Jurkat, Clone E6-1 (cell line): ENCODE results near the gene RBM33.

Experiments
- DNase-seq: peaks from one replicate; pipeline ENCODE4 v3.0.0-alpha.2; 2011; ENCODE audit warnings: low read depth, low spot score
- H3K4me3 ChIP-seq: 2 replicates; pipeline ENCODE4 v1.5.1; 2011; ENCODE audit warnings: mild to moderate bottlenecking, low read length, control low read depth, moderate library complexity

The RBM33 gene

DNA sequence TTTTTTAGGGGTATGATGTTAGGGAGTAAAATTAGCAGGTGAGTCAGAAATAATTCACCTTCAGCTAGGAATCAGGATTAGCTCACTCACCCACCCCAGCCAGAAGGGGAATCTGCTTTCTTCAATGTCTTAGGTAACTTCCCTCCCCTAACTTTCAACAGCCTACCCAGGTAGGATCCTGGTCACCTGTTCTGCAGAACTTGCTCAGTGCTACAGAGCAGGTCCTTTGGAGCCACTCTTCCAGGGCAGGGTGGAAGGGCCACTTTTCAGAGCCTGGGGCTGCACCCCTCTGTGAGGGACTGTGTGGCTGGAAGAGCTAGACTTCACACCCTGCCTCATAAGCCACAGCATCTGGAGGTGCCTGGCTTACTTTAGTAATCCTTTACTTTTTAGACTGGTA is 109.7 kb downstream of the RBM33 start:
- no peak for DNase-seq

DNA sequence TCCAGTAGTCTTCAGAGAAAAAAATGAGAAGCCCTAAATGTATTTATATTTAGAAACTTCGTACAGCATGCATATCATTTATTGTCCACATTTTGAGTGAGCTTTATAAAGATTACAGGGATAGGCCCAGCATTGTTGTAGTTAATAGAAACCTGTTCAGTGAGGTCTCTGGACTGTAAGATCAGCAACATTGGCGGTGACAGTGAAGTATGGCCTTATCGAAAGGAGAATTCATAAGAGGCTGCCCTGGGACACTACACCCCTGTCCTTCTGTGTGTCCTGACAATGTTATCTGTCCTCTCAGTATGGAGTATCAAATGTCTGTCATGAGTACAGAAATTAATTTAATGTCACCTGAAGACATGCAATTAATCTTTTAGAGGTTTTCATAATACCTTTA is 110.6 kb downstream of the RBM33 start:
- DNase-seq, result no peak
- H3K4me3 ChIP-seq, result no peak overlapping the region

More for the DNA sequence above, 109.7 kb downstream of the RBM33 start:
- H3K4me3 ChIP-seq, result no peak overlapping the region

DNA sequence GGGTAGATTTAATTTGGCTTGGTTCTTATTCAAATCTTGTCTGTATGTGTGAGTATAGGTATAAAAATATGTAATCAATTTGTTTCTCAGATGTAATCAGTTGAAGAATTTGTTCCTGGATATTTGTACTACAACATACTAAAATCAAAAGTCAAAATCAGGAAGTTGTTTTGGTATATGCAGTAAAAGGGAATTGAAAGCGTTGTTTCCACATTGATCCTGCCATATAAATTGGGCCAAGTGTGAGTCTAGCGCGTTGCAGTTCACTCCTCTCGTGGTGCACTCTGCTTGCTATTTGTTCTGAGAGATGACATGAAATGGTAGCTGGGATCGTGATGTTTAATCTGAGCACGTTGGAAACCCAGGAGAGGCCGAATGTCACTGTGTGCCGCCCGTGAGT is 111.9 kb downstream of the RBM33 start:
- no peak for DNase-seq
- H3K4me3 ChIP-seq, result no peak overlapping the region

DNA sequence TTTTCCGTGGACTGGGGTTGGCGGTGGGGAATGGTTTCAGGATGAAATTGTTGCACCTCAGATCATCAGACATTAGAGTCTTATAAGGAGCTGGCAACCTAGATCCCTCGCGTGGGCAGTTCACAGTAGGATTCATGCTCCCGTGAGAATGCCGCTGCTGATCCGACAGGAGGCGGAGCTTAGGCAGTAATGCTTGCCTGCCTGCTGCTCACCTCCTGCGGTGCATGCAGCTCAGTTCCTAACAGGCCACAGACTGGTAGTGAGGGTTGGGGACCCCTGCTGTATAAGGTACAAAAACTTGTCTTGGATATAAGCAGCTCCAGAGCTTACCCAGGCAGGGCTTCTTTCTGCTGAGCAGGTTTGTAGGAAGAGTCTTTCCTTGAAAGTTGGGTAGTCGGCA is 113.9 kb downstream of the RBM33 start:
- H3K4me3 ChIP-seq, result no peak overlapping the region
- DNase-seq, result no peak

DNA sequence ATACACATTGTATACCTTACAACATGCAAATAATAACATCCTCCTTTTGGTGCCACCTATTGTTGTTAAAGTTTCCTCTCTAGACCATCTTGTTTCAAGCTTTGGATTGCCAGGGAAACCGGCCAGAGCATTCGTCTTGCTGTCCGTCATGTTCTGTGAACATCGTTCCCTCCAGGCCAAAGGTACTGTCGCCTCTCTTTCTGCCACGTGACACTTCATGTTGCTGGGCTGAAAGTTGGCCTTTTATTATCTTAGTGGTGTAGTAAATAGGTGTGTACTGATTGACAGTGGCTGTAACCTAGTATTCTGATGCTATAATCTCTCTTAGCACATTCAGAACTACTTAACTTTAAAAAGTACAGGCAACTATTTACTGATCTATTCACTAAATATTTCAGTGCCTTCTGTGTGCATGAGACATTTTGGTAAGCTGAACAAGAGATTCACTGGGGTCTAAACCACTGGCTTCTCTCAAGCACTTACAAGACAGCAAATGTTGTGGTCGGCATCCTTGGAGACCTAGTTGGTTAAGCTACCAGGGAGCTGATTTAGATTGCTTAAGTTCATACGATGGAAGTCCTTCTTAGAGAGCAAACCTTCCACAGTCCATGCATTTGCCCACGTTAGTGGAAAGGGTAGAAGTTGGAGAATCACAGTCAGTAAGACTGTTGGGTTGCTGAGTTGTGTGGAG is 115.4 kb downstream of the RBM33 start:
- no peak for DNase-seq
- H3K4me3 ChIP-seq, result no peak overlapping the region

DNA sequence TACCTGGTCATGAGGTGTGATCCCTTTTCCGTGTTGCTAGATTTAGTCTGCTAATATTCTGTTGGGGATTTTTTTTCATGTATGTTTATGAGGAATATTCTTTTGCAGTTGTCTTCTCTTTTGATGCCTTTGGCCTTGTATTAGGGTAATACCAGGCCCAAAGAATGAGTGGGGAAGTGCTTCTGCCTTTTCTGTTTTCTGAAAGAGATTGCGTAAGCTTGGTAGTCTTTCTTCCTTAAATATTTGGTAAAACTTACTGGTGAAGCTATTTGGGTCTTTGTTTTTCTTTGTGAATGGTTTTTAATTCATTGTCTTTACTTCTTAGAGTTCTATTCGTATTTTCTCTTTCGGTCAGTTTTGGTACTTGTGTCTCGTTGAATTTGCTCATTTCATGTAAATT is 116.7 kb downstream of the RBM33 start:
- no peak overlapping the region for H3K4me3 ChIP-seq
- DNase-seq, result no peak

DNA sequence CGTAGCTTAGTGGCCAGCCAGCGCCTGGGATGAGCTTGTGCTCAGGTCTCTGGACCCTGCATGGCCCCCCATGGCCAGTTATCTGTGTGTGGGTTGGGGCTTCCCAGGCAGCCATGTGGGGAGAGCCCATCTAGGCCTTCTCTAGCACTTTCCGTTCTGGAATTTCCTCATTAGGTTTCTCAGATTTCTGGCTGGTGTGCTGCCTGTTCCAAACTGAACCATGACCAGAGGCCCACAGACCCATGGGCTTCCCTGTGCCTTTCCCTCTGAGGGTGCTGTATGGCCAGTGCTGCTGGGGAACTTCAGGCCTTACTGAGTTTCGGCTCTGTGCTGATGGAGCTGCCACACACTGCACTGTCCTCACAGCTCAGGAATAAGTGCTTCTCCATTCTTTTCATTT is 117.6 kb downstream of the RBM33 start:
- no peak for DNase-seq
- H3K4me3 ChIP-seq, result no peak overlapping the region

DNA sequence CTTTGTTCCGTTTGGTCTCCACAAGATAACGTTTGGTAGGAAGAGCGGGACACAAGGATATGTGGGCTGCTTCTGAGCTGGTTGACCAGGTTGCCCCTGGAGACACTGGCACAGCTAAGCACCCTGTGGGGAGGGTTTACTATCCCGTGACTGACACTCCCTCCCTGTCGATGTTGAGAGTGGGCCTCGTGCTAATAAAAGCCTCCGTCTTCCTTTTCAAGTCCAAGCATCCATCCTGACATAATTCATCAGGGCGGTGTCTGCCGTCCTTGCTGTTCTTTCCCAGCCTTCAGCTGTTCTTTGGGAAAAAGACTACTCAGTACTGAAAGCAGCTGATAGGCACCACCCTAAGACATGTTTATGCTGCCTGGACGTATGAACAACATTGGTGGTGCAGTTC is 118.2 kb downstream of the RBM33 start:
- no peak for DNase-seq
- no peak overlapping the region for H3K4me3 ChIP-seq

DNA sequence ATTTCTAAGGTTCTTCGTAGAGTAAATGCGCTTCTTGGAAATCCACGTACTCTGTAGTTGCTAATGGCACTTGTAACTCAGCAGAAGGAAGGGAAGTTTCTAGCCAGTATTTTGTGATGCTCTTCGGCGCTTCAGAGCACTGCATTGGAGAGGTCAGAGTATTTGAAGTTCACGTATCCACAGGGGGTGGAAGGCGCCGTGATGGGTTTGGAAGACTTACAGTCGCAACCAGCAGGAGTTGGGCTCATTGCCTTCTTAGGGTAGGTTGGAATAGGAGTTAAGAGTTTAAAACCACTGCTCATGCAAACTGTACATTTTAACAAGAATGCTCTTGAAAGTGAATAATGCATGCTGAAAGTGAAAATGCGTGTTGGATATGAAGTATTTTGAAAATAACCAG is 118.7 kb downstream of the RBM33 start:
- peak overlapping the region; percentile 39 for H3K4me3 ChIP-seq
- DNase-seq, result no peak

DNA sequence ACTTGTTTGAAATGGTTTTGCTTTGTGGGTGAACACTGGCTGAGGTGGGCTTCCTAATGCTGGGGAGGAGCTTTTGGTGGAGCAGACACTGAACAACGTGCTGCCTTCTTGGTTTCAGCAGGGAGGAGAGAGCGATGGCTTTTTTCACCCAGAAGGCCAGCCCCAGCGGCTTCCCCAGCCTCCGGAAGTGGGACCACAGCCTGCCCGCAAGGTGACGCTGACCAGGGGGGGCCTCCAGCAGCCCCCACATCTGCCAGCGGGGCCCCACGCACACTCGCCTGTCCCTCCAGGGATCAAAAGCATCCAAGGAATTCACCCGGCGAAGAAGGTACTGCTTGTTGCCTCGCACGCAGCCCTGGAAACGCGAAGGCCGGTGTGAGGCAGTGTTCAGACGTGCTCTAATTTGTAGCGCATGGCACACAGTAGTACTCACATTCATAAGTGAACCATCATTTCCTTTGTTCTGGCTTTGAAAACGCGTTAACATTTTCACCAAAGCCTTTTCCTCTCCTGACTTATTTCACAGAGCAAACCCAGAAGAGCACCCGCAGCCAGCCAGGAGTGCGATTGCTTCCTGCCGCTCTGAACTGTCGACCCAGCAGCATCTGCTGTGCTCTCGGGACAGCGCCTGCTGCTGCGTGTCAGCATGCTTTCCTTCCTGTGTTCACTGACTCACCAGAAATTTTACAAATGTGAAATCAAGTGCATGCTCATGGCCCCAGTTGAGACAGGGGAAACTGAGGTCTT is 119.4 kb downstream of the RBM33 start:
- peak; percentile 84 for DNase-seq
- peak overlapping the region; percentile 39 for H3K4me3 ChIP-seq

DNA sequence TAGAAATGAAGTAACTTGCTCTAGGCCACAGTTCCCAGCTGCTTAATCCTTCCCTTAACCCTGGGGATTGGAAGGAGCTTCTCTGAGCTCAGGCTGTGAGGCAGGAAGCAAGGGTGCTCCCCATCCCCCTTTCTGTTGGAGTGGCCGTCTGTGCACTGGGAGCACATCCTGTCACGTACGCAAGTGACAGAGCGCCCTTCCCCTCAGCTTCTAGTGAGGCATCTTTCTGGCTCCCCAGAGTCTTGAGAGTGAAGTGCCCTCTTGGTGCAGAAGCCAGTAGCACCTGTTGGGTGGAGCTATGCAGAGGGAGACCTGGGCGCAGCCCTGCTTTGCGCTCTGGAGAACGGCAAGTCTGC is 120.0 kb downstream of the RBM33 start:
- peak overlapping the region; percentile 39 for H3K4me3 ChIP-seq
- DNase-seq, result peak; percentile 96

DNA sequence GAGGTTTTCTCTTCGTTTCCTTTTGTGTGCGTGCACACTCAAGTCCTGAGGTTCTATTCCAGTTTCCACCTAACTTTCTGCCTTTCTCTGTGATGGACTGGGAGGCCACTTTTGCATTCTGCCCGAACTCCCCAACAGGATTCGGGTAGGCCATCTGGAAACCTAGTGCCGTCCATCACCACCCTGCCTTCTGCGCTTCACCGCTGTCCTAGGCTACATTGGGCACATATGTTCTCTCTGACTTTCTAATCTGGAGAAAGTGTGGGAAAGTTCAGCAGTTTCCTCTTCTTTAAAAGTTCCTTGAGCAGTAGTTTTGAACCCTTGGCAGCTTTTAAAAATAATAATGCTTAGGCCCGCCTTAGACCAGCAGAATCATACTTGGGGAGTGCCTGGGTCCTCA is 121.0 kb downstream of the RBM33 start:
- DNase-seq, result no peak
- H3K4me3 ChIP-seq, result no peak overlapping the region

DNA sequence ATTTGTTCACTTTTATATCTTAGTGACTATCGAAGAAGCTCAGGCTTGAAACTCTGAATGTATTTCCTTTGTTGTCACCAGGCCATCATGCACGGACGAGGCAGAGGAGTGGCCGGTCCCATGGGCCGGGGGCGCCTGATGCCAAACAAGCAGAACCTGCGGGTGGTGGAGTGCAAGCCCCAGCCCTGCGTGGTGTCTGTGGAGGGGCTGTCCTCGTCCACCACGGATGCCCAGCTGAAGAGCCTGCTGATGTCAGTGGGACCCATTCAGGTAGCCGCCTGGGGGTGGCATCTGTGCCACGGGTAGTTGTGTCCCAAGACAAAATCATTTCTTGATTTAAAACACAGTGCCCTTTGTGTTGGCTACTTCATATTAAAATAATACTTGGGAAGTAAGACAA is 121.9 kb downstream of the RBM33 start:
- H3K4me3 ChIP-seq, result no peak overlapping the region
- DNase-seq, result no peak

DNA sequence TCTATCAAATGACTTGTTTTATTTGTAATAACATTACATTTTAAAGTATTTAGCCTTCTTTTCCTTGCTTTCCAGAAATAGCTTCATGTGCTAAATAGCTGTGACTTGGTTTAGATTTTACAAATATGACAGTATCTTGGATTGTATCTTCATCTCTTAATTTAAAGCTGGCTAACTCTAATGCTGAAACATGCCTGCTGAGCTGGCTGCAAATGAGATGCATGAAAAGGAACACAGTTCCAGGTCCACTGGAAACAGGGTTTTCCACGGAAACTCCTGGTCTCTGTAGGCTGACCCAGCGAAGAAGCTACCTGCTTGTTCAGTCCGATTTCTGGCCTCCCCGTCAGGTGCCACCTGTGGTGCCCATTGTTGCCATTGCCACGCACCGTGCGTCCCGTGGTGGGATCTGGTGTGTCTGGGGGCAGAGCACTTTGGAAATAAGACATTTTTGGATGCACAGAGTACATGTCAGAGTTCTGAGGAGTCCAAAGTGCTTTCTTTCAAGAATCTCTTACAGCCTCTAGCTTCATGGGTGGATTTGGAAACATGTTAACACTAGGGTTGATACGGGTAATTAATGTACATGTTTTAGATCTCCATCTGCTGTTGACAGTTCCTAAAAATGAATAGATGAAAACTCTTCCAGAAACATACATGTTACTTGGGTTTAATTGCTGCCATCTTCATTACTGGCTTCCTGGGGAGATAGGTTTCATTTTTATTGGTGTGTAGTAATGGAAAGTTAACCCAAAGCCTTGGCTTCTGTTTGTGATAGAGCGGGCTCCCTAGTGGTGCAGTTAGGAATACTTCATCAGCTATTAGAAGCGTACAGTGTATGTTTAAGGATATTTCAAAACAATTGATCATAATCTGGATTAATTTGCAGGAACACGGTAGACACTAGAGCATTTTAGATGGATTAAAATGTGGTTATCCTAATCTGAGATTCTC is 122.8 kb downstream of the RBM33 start:
- no peak overlapping the region for H3K4me3 ChIP-seq

DNA sequence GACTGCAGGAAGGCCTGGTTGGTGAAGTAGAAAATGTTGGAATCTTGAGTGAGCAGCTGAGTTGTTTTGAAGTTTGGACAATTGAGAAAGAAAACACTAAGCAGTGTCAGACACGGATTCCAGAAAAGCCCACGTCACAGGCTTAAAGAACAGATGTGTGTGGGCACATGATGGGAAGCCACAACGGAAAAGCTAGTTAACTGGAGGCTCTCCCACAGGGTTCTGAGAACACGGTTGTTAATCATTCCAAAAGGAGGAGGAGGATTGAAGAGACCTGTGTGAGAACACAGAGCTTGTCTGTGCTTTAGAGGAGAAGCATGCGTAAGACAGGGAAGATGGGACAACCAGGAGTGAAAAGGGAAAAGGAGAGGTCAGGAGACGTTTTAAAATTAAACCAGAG is 125.2 kb downstream of the RBM33 start:
- no peak for DNase-seq
- H3K4me3 ChIP-seq, result no peak overlapping the region

More for the DNA sequence above, 122.8 kb downstream of the RBM33 start:
- no peak for DNase-seq

DNA sequence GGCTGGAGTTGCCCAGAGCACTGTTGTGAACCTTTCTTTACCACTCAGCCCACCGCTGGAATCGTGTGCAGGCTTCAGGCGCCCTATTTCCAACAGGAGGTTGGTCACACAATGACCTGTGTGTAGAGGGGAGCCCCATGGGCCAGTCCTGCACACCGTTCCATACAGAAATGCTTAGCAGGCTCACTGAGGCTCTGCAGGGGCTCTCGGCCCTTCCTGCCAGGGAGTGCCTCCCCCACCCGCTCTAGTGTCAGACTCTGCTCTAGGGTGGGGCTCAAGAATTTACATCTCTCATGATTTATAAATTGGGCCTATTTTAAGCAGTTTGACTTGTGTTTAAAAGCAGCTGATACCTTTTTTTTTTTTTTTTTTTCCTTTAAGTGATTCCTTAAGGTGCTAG is 125.8 kb downstream of the RBM33 start:
- no peak for DNase-seq
- H3K4me3 ChIP-seq, result no peak overlapping the region

DNA sequence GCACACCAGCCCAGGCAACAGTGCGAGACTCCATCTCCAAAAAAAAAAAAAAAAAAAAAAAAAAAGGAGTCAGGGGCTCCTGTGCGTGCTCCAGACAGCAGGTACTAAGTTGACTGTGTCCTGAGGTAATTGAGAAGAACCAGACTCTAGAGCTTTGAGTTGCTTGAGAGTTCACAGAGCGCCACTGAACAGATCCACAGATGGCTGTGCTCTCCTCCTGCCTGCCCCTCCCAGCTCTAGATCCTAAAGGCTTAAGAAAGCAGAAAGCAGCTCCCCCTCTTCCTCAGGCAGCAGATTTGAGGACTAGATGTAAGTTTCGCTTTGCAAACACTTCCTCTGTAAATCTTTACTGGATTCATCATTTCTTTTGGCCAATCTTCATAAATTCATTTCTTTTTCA is 129.1 kb downstream of the RBM33 start:
- DNase-seq, result no peak

DNA sequence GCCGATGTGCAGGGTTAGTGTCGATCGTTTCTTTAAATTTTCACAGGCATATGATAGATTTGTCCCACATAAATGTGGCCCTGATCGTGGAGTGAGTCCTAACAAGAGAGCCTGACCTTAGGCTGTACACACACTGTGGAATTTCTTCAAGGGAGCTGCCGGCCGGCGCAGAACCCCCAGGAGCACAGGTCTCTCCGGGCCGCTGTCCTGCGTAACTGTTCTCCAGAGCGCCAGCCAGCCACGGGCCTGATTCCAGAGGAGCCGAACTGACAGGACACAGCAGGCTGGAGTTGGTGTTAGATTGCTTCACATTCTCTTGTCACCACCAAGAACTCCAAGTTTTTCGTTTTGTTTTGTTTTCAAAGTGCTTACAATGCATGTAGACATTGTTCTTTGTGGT is 130.5 kb downstream of the RBM33 start:
- no peak for DNase-seq
- H3K4me3 ChIP-seq, result no peak overlapping the region

More for the DNA sequence above, 129.1 kb downstream of the RBM33 start:
- no peak overlapping the region for H3K4me3 ChIP-seq

DNA sequence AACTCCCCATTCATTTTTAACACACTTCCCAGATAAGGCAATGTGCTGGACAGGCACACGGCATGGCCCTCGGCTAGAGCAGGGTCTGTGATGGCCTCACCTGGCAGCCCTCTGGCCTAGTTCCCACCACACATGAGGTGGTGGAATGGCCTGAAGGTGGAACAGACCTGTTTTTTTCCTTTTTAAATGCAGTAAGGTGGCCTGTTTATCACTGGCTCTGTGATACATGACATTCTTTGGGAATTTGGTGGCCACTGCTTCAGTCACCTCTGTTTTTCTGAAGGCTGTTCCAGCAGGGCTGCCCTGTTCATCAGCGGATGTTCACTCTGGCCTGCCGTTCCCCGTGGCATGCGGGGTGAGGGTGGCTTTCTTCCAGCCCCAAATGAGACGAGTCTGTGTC is 131.2 kb downstream of the RBM33 start:
- no peak overlapping the region for H3K4me3 ChIP-seq
- no peak for DNase-seq

DNA sequence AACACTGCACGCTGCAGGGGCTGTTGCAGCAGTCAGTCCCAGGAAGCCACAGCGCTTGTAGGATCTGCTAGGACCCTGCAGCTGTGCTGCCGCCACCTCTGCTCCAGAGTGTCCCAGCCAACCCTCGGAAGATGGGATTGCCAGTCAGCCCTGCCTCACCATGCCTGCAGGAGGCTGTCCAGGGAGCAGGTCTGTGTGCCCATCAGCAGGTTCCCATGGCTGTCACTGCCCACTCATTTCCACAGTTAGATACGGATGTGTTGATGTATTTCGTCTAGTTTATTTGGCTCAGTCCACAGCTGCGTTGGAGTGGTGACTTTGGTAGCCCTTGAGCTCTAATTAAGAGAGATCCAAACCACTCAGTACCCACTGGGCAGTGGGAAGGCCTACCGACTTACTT is 132.1 kb downstream of the RBM33 start:
- DNase-seq, result no peak
- no peak overlapping the region for H3K4me3 ChIP-seq
